GM10248 (cell line): Measurements from ENCODE around the gene CHMP1A.
"Not testable (repeated sequence)": the region's sequence is repeated elsewhere in the genome, so short reads cannot be mapped to it uniquely, and the experiment has no call there.

ENCODE experiments used
- CTCF ChIA-PET: fragments of 300-600 bp; sonication (Branson Sonifier 250); formaldehyde crosslinking; extraction: SDS; loops from one replicate; lab custom pipeline; 2021; ENCODE audit warnings: antibody characterized with exemption; lab: Yijun Ruan, JAX
- POLR2A ChIA-PET: fragments of 350-650 bp; sonication (Branson Sonifier 250); formaldehyde crosslinking; extraction: SDS; loops from one replicate; lab custom pipeline; 2020; ENCODE audit warnings: antibody characterized with exemption; lab: Yijun Ruan, JAX
- DNase-seq: peaks from one replicate; pipeline ENCODE4 v3.0.0; 2012; ENCODE audit errors: extremely low spot score
- CTCF ChIP-seq: IDR thresholded peaks from 2 replicates; pipeline ENCODE4 v1.5.1; 2012; ENCODE audit warnings: mild to moderate bottlenecking, low read depth; ENCODE audit errors: extremely low read depth, missing control alignments, control extremely low read depth

Gene CHMP1A

GRCh38 chr16:89691986-89692569 is 34.6 kb upstream of the CHMP1A start:
- CTCF ChIA-PET: interaction anchor here (1.5 kb wide), 1 partner anchor 8 kb away, joined by 3 read pairs; no protein-coding TSS in a partner anchor
- POLR2A ChIA-PET: no interaction called here
- no peak for DNase-seq
- TF ChIP-seq CTCF: no peak

- CTCF ChIA-PET: interaction anchor here (1.5 kb wide), 1 partner anchor 9 kb away, joined by 3 read pairs; no protein-coding TSS in a partner anchor
Measured at GRCh38 chr16:89691231-89691985, 33.9 kb upstream of the CHMP1A start.

GRCh38 chr16:89690392-89690901 is 32.9 kb upstream of the CHMP1A start:
- ChIA-PET POLR2A (no interaction called here), CTCF (no interaction called here)

More at GRCh38 chr16:89691231-89691985, 33.9 kb upstream of the CHMP1A start:
- POLR2A ChIA-PET: no interaction called here
- DNase-seq: no peak
- TF ChIP-seq CTCF: no peak

GRCh38 chr16:89689621-89690020 is 32.1 kb upstream of the CHMP1A start:
- CTCF ChIA-PET: interaction anchor here (1.0 kb wide), 1 partner anchor 10 kb away, joined by 3 read pairs; no protein-coding TSS in a partner anchor
- POLR2A ChIA-PET: interaction anchor here (1.6 kb wide), 1 partner anchor 11 kb away, joined by 5 read pairs; no protein-coding TSS in a partner anchor
- not testable (repeated sequence) for DNase-seq

More at GRCh38 chr16:89690392-89690901, 32.9 kb upstream of the CHMP1A start:
- DNase-seq: no peak
- TF ChIP-seq CTCF: no peak

GRCh38 chr16:89689142-89689541 is 31.6 kb upstream of the CHMP1A start:
- POLR2A ChIA-PET: interaction anchor here (1.6 kb wide), 1 partner anchor 11 kb away, joined by 5 read pairs; no protein-coding TSS in a partner anchor
- no peak for TF ChIP-seq CTCF
- CTCF ChIA-PET: interaction anchor here (1.0 to 1.2 kb wide), 3 partner anchors 11 to 172 kb away, joined by 3 to 4 read pairs (median 3); no protein-coding TSS in a partner anchor
- no peak for DNase-seq

GRCh38 chr16:89688395-89688794 is 30.9 kb upstream of the CHMP1A start:
- no peak for DNase-seq
- POLR2A ChIA-PET: interaction anchor here (1.6 kb wide), 1 partner anchor 12 kb away, joined by 5 read pairs; no protein-coding TSS in a partner anchor
- TF ChIP-seq CTCF: no peak
- CTCF ChIA-PET: interaction anchor here (1.2 kb wide), 2 partner anchors 12 to 172 kb away, joined by 3 to 4 read pairs; no protein-coding TSS in a partner anchor
